ENCODE measurements around the gene PHETA1.

The PHETA1 gene

GRCh38 chr12:111369496-111370220 lies 763 bp upstream of the PHETA1 start:
- H3K36me3 Mint-ChIP-seq: no peaks in the 10 kb centered on the region
- peaks cover 22% of the 10 kb centered on the region for H3K4me1 Mint-ChIP-seq
- no peaks in the 10 kb centered on the region for H3K9me3 Mint-ChIP-seq
- no peak for DNase-seq
- no peak overlapping the region for H3K27ac Mint-ChIP-seq
- peak overlapping the region; percentile 80 for H3K4me3 Mint-ChIP-seq
- peaks cover 39% of the 10 kb centered on the region for H3K27me3 Mint-ChIP-seq
- CTCF ChIA-PET: interaction anchor here (0.6 to 4.1 kb wide), 4 partner anchors 26 to 88 kb away, joined by 3 to 18 read pairs (median 4); no protein-coding TSS in a partner anchor

GRCh38 chr12:111368291-111368787 lies 556 bp downstream of the PHETA1 start:
- peak overlapping the region; percentile 80 for H3K4me3 Mint-ChIP-seq
- CTCF ChIA-PET: interaction anchor here (4.1 kb wide), 1 partner anchor 28 kb away, joined by 18 read pairs; no protein-coding TSS in a partner anchor
- H3K9me3 Mint-ChIP-seq: no peaks in the 10 kb centered on the region
- peaks cover 22% of the 10 kb centered on the region for H3K4me1 Mint-ChIP-seq
- peaks cover 39% of the 10 kb centered on the region for H3K27me3 Mint-ChIP-seq
- no peak for DNase-seq
- peak overlapping the region; percentile 11 for H3K27ac Mint-ChIP-seq
- no peaks in the 10 kb centered on the region for H3K36me3 Mint-ChIP-seq

- H3K4me1 Mint-ChIP-seq: peaks cover 22% of the 10 kb centered on the region
- no peaks in the 10 kb centered on the region for H3K9me3 Mint-ChIP-seq
- no peaks in the 10 kb centered on the region for H3K36me3 Mint-ChIP-seq
- H3K27ac Mint-ChIP-seq: peak overlapping the region; percentile 11
- DNase-seq: no peak
- H3K27me3 Mint-ChIP-seq: peaks cover 39% of the 10 kb centered on the region
- peak overlapping the region; percentile 80 for H3K4me3 Mint-ChIP-seq
- CTCF ChIA-PET: interaction anchor here (4.1 kb wide), 1 partner anchor 28 kb away, joined by 18 read pairs; no protein-coding TSS in a partner anchor
Measured at GRCh38 chr12:111367661-111368221, 1.2 kb downstream of the PHETA1 start.

GRCh38 chr12:111366583-111366982 lies 2.3 kb downstream of the PHETA1 start:
- no peaks in the 10 kb centered on the region for H3K9me3 Mint-ChIP-seq
- CTCF ChIA-PET: interaction anchor here (4.1 kb wide), 1 partner anchor 30 kb away, joined by 18 read pairs; no protein-coding TSS in a partner anchor
- DNase-seq: no peak
- peaks cover 22% of the 10 kb centered on the region for H3K4me1 Mint-ChIP-seq
- H3K27ac Mint-ChIP-seq: no peak overlapping the region
- H3K4me3 Mint-ChIP-seq: no peak overlapping the region
- H3K36me3 Mint-ChIP-seq: no peaks in the 10 kb centered on the region
- peaks cover 36% of the 10 kb centered on the region for H3K27me3 Mint-ChIP-seq

DNA sequence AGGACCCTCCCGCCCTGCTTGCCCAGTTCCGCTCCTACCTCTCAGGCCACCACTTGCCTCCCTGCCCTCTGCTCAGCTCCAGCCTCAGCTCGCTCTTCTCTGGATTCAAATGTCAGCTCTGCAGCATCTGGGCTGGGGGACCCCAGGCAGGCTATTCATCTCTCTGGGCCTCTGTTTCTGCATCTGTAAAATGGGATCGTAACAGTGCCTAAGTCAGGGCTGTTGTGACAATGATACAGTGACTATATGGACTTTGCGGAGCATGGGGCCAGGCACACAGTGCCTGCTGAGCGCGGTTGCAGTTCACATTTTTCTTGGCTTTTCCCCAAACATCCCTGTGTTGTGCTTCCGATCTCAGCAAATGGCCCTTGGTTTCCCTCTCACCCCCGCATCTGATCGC lies 2.8 kb downstream of the PHETA1 start:
- H3K27me3 Mint-ChIP-seq: peaks cover 37% of the 10 kb centered on the region
- H3K4me1 Mint-ChIP-seq: peaks cover 24% of the 10 kb centered on the region
- H3K27ac Mint-ChIP-seq: no peak overlapping the region
- CTCF ChIA-PET: no interaction called here
- no peaks in the 10 kb centered on the region for H3K36me3 Mint-ChIP-seq
- no peaks in the 10 kb centered on the region for H3K9me3 Mint-ChIP-seq
- H3K4me3 Mint-ChIP-seq: no peak overlapping the region
- no peak for DNase-seq

- DNase-seq: no peak
- H3K4me1 Mint-ChIP-seq: peaks cover 21% of the 10 kb centered on the region
- H3K36me3 Mint-ChIP-seq: no peaks in the 10 kb centered on the region
- no peaks in the 10 kb centered on the region for H3K9me3 Mint-ChIP-seq
- no peak overlapping the region for H3K4me3 Mint-ChIP-seq
- no peak overlapping the region for H3K27ac Mint-ChIP-seq
- CTCF ChIA-PET: no interaction called here
- H3K27me3 Mint-ChIP-seq: peaks cover 51% of the 10 kb centered on the region
Measured at GRCh38 chr12:111363578-111363977, 5.3 kb downstream of the PHETA1 start.

- no peaks in the 10 kb centered on the region for H3K36me3 Mint-ChIP-seq
- peaks cover 45% of the 10 kb centered on the region for H3K27me3 Mint-ChIP-seq
- DNase-seq: no peak
- H3K4me1 Mint-ChIP-seq: peaks cover 15% of the 10 kb centered on the region
- H3K4me3 Mint-ChIP-seq: no peak overlapping the region
- H3K9me3 Mint-ChIP-seq: no peaks in the 10 kb centered on the region
- CTCF ChIA-PET: no interaction called here
- no peak overlapping the region for H3K27ac Mint-ChIP-seq
Measured at GRCh38 chr12:111362687-111363475, 6.0 kb downstream of the PHETA1 start.

DNA sequence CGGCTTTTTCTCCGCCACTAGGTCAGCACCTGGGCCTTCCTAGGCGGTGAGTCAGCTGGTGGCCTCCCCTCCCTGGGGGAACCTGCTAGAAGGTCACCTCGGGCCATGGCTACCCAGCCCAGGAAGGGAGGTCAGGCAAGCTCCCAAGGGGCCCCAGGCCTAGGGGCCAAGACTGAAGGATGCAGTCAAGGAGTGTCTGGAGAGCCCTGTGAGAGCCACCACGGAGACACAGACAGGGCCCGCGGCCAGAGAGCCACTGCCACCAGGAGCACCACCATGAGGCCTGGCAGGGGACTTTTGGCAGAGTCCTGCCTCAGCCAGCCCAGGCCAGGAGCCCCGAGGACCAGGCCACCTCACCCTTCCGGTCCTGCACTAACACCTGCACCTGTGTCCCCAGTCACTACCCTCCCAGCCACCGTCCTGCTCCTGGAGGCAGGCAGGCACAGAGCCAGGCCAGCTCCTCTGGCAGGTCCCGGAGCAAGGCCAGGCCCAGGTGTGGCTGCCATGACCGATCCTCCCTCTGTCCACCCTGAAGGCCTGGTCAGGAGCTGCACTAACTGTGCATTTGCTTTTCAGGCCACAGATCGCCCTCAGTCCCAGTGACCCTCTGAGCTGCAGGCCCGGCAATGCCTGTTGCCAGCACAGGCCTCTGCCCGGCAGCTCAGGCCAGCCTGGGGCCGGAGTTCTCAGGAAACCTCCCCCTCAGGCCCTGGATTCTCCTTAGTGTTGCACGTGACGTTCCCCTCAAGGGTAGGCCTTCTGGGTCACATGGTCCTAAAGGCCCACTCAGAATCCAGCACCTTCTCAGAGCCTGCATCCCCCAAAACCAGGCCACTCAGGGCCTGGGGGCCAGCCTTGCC lies 6.9 kb downstream of the PHETA1 start:
- no peak for DNase-seq
- Mint-ChIP-seq H3K27me3 (peaks cover 36% of the 10 kb centered on the region), H3K9me3 (no peaks in the 10 kb centered on the region), H3K36me3 (no peaks in the 10 kb centered on the region), H3K27ac (peak overlapping the region; percentile 11), H3K4me3 (no peak overlapping the region), H3K4me1 (peaks cover 9% of the 10 kb centered on the region)
- CTCF ChIA-PET: no interaction called here

DNA sequence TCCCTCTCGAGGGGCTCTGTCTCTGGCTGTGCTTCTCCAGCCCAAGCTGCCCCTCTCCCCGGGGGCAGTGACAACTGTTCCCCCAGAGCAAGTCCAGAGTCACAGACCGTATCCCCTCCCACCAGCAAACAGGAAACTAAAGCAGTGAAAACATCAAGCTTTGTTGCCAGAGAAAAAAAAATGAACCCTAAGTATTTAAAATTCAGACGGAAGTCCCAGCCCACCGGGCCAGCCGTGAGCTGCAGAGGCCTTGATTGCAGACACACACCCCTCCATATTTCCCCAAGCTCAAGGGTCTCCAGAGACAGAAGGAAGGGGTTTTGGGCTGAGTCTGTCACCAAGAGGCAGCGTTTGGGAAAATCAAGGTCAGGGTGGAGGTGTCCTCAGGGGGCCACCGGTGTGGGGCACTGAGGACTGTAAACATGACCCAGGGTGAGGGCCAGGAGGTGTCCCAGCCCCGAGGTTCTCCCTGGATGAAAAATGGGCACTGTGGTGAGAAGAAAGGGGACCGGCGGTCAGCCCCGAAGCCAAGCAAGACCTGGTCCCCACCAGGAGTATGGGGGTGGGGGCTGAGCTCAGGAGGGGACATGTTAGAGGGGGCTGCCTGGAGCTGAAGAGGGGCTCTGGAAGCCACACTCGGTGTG lies 7.7 kb downstream of the PHETA1 start:
- H3K4me1 Mint-ChIP-seq: peaks cover 9% of the 10 kb centered on the region
- H3K27me3 Mint-ChIP-seq: peaks cover 34% of the 10 kb centered on the region
- CTCF ChIA-PET: interaction anchor here (0.6 kb wide), 1 partner anchor 169 kb away, joined by 3 read pairs; no protein-coding TSS in a partner anchor
- H3K9me3 Mint-ChIP-seq: no peaks in the 10 kb centered on the region
- no peak for DNase-seq
- H3K4me3 Mint-ChIP-seq: no peak overlapping the region
- H3K36me3 Mint-ChIP-seq: no peaks in the 10 kb centered on the region
- peak overlapping the region; percentile 11 for H3K27ac Mint-ChIP-seq

DNA sequence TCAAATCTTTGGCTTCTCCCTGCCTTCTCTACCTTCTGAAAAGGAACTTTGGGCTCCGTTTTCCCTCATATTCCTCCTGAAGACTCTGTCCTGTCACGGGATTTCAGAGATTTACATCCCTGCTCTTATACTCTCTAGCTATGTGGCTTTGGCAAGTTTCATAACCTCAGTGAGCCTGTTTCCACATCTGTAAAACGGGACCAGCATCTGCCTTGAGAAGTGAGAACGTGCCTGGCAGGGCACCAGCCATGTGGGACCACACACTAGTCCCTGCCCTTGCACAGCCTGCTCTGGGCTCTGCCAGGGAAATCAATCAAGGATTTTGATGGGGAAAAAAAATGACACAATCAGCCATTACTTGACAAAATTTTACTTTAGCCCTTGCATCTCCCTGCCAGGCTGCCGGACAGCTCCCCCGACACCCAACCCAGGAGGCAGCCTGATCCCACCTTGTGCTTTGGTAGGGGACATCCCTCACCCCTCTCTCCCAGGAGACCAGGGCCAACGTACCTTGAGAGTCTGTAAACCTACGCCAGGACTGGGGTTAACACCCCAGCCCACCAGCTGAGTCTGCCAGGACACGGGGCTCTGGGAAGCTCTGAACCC lies 8.5 kb downstream of the PHETA1 start:
- Mint-ChIP-seq H3K9me3 (no peaks in the 10 kb centered on the region), H3K27me3 (peaks cover 34% of the 10 kb centered on the region), H3K4me1 (peaks cover 9% of the 10 kb centered on the region), H3K27ac (no peak overlapping the region), H3K4me3 (no peak overlapping the region), H3K36me3 (no peaks in the 10 kb centered on the region)
- CTCF ChIA-PET: interaction anchor here (0.6 to 1.1 kb wide), 2 partner anchors 36 to 169 kb away, joined by 3 read pairs; no protein-coding TSS in a partner anchor
- no peak for DNase-seq

DNA sequence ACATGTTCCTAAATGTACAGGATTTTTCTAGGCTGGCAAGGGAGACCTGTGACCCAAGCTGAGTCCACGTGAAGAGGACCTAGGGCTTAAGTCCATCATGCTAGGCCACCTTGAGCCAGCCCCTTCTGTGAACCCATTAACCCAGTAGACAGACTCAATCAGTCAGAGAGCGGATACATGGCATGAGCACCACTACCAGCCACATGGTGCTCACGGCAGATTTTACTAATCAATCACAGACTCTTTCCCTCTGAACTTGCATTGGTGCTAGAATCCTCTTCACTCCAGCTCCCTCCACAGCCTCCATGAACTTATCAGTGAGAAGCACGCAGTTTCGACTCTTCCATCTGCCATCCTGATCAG lies 9.0 kb downstream of the PHETA1 start:
- H3K27ac Mint-ChIP-seq: peak overlapping the region; percentile 1
- H3K36me3 Mint-ChIP-seq: no peaks in the 10 kb centered on the region
- peaks cover 9% of the 10 kb centered on the region for H3K4me1 Mint-ChIP-seq
- H3K27me3 Mint-ChIP-seq: peaks cover 34% of the 10 kb centered on the region
- DNase-seq: no peak
- CTCF ChIA-PET: interaction anchor here (1.1 kb wide), 1 partner anchor 37 kb away, joined by 3 read pairs; no protein-coding TSS in a partner anchor
- H3K4me3 Mint-ChIP-seq: no peak overlapping the region
- H3K9me3 Mint-ChIP-seq: no peaks in the 10 kb centered on the region

GRCh38 chr12:111359231-111359913 lies 9.5 kb downstream of the PHETA1 start:
- H3K9me3 Mint-ChIP-seq: no peaks in the 10 kb centered on the region
- peak; percentile 26 for DNase-seq
- peaks cover 9% of the 10 kb centered on the region for H3K4me1 Mint-ChIP-seq
- CTCF ChIA-PET: interaction anchor here (0.6 to 1.1 kb wide), 3 partner anchors 26 to 152 kb away, joined by 3 read pairs; no protein-coding TSS in a partner anchor
- H3K27ac Mint-ChIP-seq: peak overlapping the region; percentile 1
- no peaks in the 10 kb centered on the region for H3K36me3 Mint-ChIP-seq
- H3K27me3 Mint-ChIP-seq: peaks cover 34% of the 10 kb centered on the region
- H3K4me3 Mint-ChIP-seq: no peak overlapping the region

Data from activated naive CD4-positive, alpha-beta T cell treated with anti-CD3 and anti-CD28 coated beads, Interleukin-2, amount 10 ng/mL, durations not matched to agents 7 days and 5 days (primary cell).